HG03095 (cell line): ENCODE results near the gene LAMP1.
"Not testable (repeated sequence)": the region's sequence is repeated elsewhere in the genome, so short reads cannot be mapped to it uniquely, and the experiment has no call there.

ENCODE experiments used
- ATAC-seq: cut with Tn5 transposase; IDR thresholded peaks from one replicate; pipeline ENCODE4 v1.9.1; 2021; ENCODE audit warnings: moderate library complexity; ENCODE audit not compliant: unreplicated experiment

The LAMP1 gene

DNA sequence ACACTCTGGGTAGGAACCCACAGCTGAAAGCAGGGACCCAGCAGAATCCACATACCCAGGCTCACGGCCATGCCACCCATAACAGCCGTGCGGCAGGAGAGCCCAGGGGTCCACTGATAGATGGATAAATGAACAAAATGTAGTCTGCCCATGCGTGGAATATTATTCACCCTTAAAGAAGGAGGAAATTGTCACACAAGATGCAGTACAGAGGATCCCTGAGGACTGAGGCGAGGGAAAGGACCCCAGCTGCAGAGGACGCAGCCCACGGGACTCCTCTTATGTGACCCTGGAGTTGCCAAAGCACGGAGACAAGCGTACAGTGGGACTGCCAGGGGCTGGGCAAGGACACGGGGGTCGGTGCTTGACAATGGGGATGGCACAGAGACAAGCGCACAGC is 56.2 kb downstream of the LAMP1 start:
- ATAC-seq, result no peak

DNA sequence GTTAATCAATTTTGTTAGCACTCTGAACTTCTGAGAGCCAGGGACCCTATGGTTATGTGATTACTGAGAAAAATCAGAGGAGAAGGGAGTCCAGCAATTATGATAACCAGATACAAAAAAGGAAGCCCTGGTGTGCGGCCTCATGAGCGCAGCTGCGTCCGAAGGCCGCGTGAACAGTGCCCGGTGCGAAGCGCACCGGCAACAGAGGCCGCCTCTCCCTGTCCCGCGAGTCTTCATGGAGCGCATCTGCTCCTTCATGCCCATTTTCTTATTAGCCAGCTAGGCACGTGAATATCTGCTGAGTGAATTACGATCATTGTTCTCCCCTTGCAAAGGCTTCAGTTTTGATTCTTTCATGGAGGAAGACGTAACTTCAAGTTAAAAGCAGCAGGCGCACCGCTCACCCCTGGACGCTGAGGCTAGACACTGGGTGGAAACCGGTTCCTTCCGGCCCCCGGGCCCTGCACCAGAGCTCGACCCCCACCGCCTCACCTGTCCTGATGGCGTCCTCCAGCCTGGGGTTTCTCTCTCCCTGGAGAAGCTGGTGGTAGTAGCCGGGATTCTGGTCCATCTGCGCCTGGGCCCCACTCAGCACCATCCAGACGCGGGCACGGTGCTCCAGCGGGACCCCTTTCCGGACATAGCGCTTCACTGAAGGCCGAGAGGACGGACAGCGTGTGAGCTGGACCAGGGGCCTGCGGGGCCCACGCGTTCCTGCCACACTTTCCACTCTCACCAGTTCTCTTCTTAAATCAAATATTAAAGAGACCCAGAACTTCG is 58.0 kb downstream of the LAMP1 start:
- no peak for ATAC-seq

DNA sequence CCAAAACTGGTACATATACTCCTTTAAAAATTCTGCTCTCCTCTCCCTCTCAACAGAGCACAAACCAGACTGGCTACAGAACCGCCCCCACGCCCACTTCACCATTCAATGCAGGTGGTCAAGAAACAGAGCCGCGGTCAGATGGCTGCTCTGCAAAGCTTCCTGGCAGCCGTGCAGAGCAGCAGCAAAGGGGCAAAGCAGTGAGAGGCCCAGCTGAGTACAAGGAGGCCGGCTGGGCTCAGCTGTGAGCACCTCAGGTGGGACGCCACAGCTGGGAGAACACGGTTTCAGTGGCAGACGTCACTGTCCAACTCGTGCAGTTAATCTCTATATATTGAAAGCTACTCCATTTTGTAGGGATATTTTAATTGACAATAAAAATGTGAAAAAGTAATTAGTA is 58.6 kb downstream of the LAMP1 start:
- no peak for ATAC-seq

DNA sequence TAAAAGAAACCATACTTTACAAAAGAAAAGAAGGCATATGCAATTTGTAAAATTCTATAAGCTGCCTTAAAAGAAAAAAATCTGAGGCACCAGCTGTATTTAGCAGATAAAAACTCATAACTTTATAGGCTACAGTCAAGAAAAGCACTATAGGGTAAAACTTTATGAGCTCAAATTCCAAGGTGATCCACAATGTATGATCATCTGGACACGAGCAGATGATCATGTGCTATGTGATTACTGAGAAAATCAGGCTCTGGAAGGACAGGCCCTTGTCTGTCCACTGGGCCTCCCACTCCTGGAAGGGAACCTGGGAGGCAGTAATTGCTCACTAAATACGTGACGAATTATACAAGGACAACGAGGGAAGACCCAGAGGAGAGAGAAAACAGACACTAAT is 59.6 kb downstream of the LAMP1 start:
- ATAC-seq, result no peak

DNA sequence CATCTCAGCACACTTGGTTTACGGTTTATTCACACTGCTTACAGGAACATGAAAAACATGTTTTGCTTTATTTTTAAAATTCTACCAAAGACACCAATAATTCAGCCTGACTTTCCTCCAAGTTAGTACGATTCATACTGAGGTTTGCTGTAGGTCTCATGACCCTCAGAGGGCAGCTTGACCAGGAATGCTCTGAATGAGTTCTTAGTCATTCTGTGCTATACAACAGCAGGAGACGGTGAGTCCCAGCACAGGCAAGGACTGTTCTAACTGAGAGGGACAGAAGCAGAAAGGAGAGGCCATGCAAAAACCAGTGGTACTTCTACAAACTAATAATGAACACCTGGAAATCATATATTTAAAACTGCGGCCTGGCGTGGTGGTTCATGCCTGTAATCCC is 60.5 kb downstream of the LAMP1 start:
- ATAC-seq, result no peak

DNA sequence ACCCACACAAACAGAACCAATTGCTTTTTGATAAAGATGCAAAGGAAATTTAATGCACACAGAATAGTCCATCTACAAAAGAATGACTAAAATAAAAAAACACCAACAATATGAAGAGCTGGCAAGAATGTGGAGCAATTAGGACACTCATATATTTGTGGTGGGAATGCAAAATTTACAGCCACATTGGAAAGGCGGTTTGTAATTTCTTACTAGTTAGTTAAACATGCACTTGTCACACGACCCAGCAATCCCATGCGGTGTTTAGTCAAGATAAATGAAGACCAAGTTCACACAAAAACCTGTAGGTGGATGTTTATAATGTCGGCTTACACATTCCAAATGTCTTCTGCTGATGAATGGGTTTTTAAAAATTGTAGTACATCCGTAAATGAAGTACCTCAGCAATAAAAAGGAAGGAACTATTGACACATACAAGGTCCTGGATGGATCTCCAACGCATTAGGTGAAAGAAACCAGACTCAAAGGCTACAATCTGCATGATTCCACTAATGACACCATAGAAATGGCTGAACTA is 61.7 kb downstream of the LAMP1 start:
- no peak for ATAC-seq

DNA sequence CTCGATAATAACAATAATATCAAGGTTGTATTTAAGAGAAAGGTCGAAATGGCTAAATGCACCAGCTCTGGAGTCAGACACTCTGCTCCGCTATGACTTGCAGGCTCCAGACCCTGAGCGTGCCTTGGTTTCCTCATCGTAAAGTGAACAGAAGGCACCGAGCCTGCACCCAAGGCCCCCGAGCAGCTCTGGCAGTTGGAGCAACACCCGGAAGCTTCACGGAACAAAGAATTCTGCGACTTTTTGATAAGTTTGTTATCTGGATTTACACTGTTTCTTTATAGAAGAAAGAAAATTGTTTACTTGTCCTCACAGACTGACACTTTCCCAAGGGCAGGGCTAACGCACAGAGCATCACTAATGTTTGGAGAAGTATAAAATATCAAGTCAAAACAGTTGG is 62.5 kb downstream of the LAMP1 start:
- no peak for ATAC-seq

DNA sequence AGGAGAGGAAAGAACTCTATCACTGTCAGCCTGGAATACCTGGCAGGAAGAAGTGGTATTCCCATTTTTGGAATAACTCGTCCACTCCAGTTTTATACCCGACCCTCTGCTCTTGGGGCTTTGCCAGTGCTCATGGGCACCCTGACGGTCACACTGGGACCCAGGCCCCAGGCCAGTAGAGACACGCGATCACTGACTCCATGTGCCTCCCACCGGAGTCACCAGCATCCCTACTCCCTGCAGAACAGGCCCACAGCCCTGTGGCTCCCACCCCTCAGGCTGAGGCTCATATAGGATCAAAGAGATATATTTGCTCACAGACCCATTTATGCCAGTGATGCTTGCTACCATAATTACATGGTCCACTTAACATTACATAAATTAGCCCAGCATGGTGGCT is 63.4 kb downstream of the LAMP1 start:
- no peak for ATAC-seq

DNA sequence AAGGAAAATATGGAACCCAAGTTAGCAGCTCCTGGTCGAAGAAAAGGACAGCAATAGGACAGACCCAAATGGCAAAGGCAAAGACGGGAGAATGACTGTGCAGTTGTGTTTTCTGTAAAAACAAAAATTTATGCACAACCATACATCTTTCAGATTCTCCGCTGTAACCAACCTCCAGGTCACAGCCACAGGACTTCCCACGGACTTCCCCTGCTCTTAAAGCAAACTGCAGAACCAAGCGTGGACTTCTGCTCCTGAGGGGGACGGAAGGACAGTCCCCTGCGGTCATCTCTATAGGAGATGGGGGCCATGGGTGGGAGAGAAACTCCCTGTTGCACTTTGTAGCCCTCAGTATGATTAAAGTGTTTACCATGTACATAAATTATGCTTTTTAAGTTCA is 64.4 kb downstream of the LAMP1 start:
- ATAC-seq, result no peak

DNA sequence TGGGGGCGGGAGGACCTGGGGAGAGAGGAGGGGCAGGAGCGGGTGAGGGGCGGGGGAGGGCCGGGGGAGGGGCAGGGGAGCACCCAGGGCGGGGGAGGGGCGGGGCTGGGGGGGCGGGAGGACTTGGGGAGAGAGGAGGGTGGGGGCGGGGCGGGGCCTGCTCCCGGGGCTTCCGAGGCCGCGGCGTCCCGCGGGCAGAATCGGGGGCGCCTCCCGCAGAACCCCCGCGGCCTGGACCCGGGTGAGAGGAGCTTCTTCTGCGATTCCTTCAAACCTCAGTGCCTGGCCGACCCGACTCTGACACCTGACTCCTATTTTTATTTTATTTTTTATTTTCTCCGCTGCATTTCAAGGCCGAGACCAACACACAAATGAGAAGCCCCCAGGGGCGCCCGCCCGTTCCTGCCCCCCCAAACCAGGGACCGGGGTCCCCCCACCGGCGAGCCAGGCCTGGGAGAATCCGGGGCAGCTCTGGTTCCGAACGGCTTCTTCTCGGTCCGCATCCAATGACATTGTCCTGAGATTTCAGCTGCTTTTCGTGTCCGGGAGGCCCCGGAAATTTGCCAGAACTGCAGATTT is 67.4 kb downstream of the LAMP1 start:
- ATAC-seq, result no peak

DNA sequence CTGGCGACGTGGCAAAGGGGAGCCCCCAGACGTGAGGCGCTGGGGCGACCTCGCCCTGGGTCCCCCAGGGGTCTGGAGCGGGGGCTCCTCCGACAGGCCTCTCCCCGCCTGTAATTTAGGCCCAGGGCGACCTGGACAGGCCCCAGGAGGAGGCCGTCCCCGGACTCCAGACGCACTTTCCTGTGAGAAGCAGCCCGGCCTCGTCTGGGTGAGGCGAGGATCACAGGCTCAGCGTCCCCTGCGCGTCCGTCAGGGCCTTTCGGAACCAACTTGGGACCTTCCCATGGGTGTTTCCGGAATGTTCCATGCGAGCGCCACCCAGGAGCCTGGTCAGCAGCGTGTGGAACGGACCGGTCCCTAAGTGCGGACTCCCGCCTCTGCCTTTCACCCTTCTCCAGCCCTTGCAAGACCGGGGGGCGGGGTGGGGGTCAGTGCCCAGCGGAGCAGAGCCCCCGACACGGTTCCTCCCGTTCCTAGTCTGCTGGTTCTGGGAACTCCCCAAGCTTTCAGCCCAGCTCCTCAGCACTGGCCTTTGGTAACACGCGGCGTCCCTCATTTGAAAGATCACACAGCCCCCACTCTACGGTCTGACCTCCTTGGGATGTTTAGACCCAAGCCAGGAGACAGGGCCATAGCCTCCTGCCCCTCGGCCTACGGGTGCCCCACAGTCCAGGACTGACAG is 68.0 kb downstream of the LAMP1 start:
- ATAC-seq, result no peak

DNA sequence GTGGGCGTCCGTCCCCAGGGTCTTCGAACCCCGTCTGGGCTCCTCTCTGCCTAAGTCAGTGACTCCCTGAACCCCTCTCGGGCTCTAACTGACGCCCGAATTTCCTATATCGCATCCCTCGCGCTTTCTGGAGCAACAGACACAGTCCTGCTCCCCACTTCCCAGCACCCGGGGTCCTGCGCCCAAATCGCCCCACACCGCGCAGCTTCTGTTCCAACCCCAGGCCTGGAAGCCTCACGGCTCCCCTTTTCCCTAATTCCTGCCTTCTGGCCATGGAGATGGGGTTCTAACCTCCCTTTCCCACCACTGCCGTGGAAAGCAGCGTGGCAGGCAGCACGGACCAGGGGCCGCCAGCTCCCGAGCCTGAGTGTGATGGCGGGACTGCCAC is 68.5 kb downstream of the LAMP1 start:
- ATAC-seq, result no peak

DNA sequence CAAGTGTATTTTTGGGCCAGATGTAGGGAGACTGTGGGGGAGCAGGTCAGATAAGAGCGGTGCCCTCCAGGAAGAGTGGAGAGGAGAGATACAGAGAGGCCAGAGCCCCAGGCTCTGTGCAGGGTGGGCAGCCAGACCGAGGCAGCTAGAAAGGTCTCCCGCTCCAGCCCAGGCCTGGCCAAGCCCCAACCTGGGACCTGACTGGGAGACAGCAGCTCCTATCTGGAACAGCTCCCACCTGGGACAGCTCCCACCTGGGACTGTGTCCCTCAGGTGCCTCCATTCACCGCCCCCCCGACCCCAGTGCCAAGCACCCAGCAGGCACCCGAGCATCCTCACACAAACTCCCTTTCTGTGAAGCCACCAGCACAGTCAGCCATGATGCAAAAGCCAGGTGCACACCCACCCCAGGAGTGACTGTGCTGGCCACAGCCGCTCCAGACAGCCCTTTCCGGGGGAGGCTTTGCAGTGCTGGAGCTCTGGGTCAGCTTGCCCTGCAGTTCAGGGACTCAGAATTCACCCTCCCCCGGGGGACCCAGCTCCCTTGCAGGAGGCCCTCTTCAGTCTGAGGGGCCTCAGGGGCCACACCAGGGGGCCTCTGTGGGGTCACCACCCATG is 69.0 kb downstream of the LAMP1 start:
- no peak for ATAC-seq

DNA sequence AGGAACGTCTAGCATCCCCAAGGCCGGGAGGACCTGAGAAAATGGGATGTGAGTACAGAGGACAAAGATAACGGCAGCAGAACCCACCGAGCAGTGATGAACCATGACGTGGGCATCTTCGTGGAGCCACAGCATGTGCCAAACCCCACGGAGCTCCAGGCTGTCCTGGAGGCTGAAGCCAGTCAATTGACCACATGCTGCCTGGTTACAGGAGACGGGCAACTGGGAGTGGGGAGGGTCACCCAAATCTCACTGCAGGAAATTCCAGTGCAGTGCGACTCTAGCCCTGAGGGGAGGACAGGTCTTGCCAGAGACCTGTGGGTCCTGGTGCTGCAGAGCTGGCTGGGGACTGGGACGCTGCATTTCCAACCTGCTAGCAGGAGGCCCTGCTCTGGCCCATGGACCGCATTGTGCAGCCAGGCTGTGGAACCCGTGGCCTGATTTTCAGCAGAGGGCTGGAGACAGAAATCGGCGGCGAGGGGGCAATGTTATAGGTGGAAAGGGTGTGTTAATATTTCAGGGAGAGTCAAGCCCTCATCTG is 70.1 kb downstream of the LAMP1 start:
- ATAC-seq, result no peak

DNA sequence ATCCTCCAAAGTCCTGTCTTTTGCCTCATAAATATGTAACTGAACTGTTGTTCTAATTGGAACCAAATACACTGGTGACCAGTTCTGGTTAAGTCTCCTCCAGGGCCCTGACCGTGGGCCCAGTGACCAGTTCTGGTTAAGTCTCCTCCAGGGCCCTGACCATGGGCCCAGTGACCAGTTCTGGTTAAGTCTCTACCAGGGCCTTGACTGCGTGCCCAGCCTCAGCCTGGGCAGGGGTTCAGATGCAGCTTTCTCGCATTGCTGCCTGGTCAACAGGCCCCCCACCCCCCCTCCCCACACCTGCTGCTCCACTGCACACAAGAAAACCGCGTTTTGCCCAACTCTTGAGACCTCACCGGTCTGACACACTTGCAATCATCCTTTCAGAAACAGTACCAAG is 70.7 kb downstream of the LAMP1 start:
- ATAC-seq, result no peak

DNA sequence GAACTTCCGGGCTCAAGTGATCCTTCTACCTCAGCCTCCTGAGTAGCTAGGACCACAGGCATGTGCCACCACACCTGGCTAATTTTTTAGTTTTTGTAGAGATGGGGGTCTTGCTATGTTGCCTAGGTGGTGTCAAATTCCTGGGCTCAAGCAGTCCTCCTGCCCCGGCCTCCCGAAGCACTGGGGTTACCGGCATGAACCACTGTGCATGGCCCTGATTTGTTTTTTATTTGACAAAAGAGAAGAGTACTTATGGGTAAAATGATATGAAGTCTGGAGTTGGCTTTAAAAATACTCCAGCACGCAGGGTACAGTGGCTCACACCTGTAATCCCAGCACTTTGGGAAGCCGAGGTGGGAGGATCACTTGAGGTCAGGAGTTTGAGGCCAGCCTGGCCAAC is 71.3 kb downstream of the LAMP1 start:
- not testable (repeated sequence) for ATAC-seq

DNA sequence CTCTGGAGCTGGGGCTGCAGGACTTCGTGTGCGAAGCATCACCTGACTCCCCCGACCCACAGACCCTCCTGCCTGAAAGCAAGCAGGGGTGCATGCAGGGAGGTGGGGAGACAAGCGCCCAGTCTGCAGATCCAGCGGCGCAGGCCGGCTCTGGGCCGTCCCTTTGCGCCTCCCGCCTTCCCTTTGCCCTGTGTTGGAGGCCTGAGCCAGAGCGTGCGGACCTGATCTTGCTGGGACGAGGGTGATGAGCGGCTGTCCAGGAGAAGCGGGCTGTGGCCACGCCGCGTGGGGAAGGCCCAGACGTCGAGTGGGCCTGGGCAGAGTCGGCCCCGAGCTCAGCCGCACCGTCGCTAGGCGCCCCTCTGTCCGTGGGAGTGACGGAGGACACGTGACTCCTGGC is 72.2 kb downstream of the LAMP1 start:
- ATAC-seq, result no peak

DNA sequence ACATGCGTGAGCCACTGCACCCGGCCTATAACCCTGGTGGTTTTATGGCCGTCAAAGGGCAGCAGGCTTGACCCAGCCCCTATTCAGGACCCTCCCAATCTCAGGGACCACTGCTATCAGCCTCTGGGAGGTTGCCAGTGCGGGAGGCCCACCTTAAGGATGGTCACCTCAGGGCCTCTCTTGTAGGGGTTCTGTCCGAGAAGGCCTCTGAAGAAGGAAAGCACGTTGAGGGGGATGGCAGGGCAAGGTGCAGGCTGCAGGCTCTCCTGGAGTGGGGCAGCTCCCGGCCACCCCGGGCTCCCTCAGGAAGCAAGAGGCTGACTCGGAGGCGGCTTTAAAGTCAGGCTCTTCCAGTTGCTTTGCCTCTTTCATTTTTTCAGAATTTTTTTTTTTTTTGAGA is 72.8 kb downstream of the LAMP1 start:
- no peak for ATAC-seq

DNA sequence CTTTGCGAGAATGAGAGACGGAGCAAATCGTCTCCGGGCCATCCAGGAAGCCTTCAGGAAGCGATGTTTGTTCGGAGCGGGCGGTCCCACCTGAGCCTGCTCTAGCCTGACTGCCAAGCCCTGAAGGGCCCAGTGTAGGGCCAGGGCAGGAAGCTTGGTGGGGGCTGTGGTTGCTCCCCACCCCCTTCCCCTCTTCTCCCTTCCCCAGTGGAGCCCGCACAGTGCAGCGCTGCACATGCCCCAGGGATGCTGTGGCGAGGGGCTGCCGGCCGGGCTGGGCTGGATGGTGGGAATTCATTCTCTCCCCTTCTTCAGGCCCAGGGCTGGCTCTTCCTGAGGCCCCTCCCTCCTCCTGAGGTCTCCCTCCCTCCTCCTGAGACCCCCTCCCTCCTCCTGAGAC is 74.0 kb downstream of the LAMP1 start:
- no peak for ATAC-seq

DNA sequence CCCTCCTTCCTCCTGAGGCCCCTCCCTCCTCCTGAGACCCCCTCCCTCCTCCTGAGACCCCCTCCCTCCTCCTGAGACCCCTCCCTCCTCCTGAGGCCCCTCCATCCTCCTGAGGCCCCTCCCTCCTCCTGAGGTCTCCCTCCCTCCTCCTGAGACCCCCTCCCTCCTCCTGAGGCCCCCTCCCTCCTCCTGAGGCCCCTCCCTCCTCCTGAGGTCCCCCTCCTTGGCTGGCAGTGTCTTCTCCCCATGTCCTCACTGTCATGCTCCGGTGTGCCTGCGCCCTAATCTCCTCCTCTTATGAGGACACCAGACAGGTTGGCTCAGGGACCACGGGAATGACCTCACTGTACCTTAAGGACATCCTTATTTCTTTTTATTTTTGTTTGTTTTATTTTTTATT is 74.7 kb downstream of the LAMP1 start:
- not testable (repeated sequence) for ATAC-seq
